Ascending aorta (tissue), 2 donors: ENCODE results near the gene BRCA2. TPM values are rescaled to one million over a fixed set of nuclear protein-coding genes. Genes with fewer than 3 reads are reported as not detected.
"Not testable (repeated sequence)": the region's sequence is repeated elsewhere in the genome, so short reads cannot be mapped to it uniquely, and the experiment has no call there.

Experiments
- DNase-seq, 2 donors: peaks; one replicate each; pipeline ENCODE4 v3.0.0-alpha.2; 2019; ENCODE audit warnings: low spot score in 2 of 2
- H3K27ac ChIP-seq, 2 donors: fragments of 200-600 bp; sonication (generic); one replicate each; pipeline ENCODE4 v1.5.1; 2016 to 2017; ENCODE audit warnings: mild to moderate bottlenecking in 1 of 2
- H3K27me3 ChIP-seq: fragments of 200-600 bp; sonication (generic); one replicate; pipeline ENCODE4 v1.5.1; 2017
- H3K36me3 ChIP-seq, 2 donors: fragments of 200-600 bp; sonication (generic); one replicate each; pipeline ENCODE4 v1.5.1; 2016
- H3K4me1 ChIP-seq, 2 donors: fragments of 200-600 bp; sonication (generic); one replicate each; pipeline ENCODE4 v1.5.1; 2016 to 2017; ENCODE audit warnings: mild to moderate bottlenecking in 1 of 2
- H3K4me3 ChIP-seq, 2 donors: fragments of 200-600 bp; sonication (generic); one replicate each; pipeline ENCODE4 v1.5.1; 2016 to 2017; ENCODE audit warnings: mild to moderate bottlenecking in 1 of 2
- H3K9me3 ChIP-seq, 2 donors: fragments of 200-600 bp; sonication (generic); one replicate each; pipeline ENCODE4 v1.5.1; 2016
- intact Hi-C: fragments of 100-400 bp; cut with DNase I; formaldehyde crosslinking; loops from one replicate; pipeline ENCODE4 v1.15.1; 2023
- total RNA-seq: library from RNA; depleted of rRNA; stranded (reverse); fragments of >200 nt; gene quantifications from one replicate; pipeline ENCODE4 v1.1.0, GENCODE V29; 2016
- TF ChIP-seq, protein P1 (sequence below), 3 experiments: fragments of 200-600 bp in 2 of 3; fragments of 450-650 bp in 1 of 3; sonication (generic) in 2 of 3; IDR thresholded peaks; one replicate each; pipeline ENCODE4 v1.5.1; 2016 to 2019; ENCODE audit warnings: antibody characterized with exemption in 3 of 3, mild to moderate bottlenecking in 1 of 3, moderate library complexity in 1 of 3

BRCA2 gene
- total RNA-seq, 1 donor from 2014 or later = 0.64 TPM

- TF ChIP-seq, protein P1, sequence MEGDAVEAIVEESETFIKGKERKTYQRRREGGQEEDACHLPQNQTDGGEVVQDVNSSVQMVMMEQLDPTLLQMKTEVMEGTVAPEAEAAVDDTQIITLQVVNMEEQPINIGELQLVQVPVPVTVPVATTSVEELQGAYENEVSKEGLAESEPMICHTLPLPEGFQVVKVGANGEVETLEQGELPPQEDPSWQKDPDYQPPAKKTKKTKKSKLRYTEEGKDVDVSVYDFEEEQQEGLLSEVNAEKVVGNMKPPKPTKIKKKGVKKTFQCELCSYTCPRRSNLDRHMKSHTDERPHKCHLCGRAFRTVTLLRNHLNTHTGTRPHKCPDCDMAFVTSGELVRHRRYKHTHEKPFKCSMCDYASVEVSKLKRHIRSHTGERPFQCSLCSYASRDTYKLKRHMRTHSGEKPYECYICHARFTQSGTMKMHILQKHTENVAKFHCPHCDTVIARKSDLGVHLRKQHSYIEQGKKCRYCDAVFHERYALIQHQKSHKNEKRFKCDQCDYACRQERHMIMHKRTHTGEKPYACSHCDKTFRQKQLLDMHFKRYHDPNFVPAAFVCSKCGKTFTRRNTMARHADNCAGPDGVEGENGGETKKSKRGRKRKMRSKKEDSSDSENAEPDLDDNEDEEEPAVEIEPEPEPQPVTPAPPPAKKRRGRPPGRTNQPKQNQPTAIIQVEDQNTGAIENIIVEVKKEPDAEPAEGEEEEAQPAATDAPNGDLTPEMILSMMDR (IDR thresholded peaks at IDR 0.05) = no peak
- intact Hi-C loops = no loop called here
- no peak overlapping the region for H3K4me3 ChIP-seq
- no peaks in the 10 kb centered on the region for H3K36me3 ChIP-seq
- H3K9me3 ChIP-seq = no peaks in the 10 kb centered on the region
- H3K27me3 ChIP-seq = no peaks in the 10 kb centered on the region
- no peak for DNase-seq
- no peak overlapping the region for H3K27ac ChIP-seq
- H3K4me1 ChIP-seq = no peaks in the 10 kb centered on the region
Measured at GRCh38 chr13:32354040-32354439, 38.7 kb downstream of the BRCA2 start.

DNA sequence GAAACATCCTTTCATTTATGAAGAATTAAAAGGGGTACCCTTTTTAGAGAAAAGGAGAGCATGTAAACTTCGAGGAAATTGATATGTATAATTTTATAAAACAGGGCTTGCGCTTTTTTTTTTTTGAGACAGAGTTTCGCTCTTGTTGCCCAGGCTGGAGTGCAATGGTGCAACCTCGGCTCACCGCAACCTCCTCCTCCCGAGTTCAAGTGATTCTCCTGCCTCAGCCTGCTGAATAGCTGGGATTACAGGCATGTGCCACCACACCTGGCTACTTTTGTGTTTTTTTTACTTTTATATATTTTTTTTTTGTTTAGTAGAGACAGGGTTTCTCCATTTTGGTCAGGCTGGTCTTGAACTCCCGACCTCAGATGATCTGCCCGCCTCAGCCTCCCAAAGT, 40.6 kb downstream of the BRCA2 start:
- H3K36me3 ChIP-seq, intact Hi-C loops, H3K4me1 ChIP-seq, DNase-seq, H3K4me3 ChIP-seq, H3K27me3 ChIP-seq, H3K27ac ChIP-seq, H3K9me3 ChIP-seq: not testable (repeated sequence)

DNA sequence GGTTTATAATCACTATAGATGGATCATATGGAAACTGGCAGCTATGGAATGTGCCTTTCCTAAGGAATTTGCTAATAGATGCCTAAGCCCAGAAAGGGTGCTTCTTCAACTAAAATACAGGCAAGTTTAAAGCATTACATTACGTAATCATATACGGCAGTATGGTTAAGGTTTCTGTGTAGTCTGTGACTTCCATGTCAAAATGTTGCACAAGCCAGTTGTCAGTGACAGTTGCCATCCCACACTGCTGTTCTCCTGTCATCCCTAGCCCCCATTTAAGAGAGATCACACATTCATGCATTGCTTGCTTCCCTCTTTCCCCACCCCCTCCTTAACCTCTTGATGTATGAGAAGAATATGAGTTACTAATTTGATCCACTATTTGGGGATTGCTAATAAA, 47.3 kb downstream of the BRCA2 start:
- DNase-seq = no peak
- no peaks in the 10 kb centered on the region for H3K36me3 ChIP-seq
- no peaks in the 10 kb centered on the region for H3K4me1 ChIP-seq
- H3K27ac ChIP-seq = no peak overlapping the region
- TF ChIP-seq, protein P1 (IDR thresholded peaks at IDR 0.05) = no peak
- intact Hi-C loops = no loop called here
- H3K9me3 ChIP-seq = no peaks in the 10 kb centered on the region
- H3K27me3 ChIP-seq = no peaks in the 10 kb centered on the region
- no peak overlapping the region for H3K4me3 ChIP-seq

DNA sequence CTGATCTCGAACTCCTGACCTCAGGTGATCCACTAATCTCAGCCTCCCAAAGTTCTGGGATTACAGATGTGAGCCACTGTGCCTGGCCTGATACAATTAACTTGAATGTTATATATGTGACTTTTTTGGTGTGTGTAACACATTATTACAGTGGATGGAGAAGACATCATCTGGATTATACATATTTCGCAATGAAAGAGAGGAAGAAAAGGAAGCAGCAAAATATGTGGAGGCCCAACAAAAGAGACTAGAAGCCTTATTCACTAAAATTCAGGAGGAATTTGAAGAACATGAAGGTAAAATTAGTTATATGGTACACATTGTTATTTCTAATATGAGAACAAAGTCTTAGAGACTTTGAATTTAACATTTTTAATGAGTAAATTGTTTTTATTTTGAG, 55.5 kb downstream of the BRCA2 start:
- no peaks in the 10 kb centered on the region for H3K36me3 ChIP-seq
- DNase-seq = no peak
- H3K9me3 ChIP-seq = no peaks in the 10 kb centered on the region
- H3K4me1 ChIP-seq = no peaks in the 10 kb centered on the region
- no peaks in the 10 kb centered on the region for H3K27me3 ChIP-seq
- TF ChIP-seq, protein P1 (IDR thresholded peaks at IDR 0.05) = no peak
- H3K27ac ChIP-seq = no peak overlapping the region
- intact Hi-C loops = no loop called here
- H3K4me3 ChIP-seq = no peak overlapping the region

DNA sequence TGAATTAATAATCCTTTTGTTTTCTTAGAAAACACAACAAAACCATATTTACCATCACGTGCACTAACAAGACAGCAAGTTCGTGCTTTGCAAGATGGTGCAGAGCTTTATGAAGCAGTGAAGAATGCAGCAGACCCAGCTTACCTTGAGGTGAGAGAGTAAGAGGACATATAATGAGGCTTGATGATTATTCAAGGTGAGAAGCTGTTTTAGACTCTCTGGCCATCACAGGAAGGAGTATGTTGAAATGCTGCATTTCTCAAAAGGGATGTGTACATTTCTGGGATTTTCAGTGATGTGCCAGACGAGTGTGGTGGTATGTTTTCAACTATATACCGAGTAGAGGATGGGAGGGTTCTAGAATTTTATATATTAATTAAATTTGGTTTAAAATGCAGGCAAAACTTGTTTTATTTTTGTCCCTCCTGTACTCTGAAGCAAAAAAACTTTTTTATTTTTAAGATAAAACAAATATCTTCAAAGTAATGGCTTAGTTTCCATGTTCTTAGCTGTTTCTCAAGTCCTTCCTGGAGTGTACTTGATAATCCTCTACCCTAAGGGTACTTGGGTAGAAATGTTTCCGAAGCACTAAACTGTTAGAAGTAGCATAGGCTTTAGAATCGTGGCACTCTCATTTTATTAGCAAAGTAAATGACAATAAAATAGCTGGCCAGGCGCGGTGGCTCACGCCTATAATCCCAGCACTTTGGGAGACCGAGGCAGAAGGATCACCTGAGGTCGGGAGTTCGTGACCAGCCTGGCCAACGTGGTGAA, 61.5 kb downstream of the BRCA2 start:
- H3K36me3 ChIP-seq = no peaks in the 10 kb centered on the region
- no peaks in the 10 kb centered on the region for H3K27me3 ChIP-seq
- H3K4me1 ChIP-seq = no peaks in the 10 kb centered on the region
- DNase-seq = no peak
- intact Hi-C loops = no loop called here
- H3K27ac ChIP-seq = no peak overlapping the region
- H3K9me3 ChIP-seq = no peaks in the 10 kb centered on the region
- H3K4me3 ChIP-seq = no peak overlapping the region
- TF ChIP-seq, protein P1 (IDR thresholded peaks at IDR 0.05) = no peak

GRCh38 chr13:32378012-32378411, 62.7 kb downstream of the BRCA2 start:
- intact Hi-C loops = no loop called here
- H3K36me3 ChIP-seq = no peaks in the 10 kb centered on the region
- DNase-seq = no peak
- TF ChIP-seq, protein P1 (IDR thresholded peaks at IDR 0.05) = no peak
- no peak overlapping the region for H3K27ac ChIP-seq
- no peaks in the 10 kb centered on the region for H3K9me3 ChIP-seq
- no peak overlapping the region for H3K4me3 ChIP-seq
- no peaks in the 10 kb centered on the region for H3K4me1 ChIP-seq
- H3K27me3 ChIP-seq = no peaks in the 10 kb centered on the region
